Measurements from ENCODE around the gene FAM76B. TPM values are rescaled to one million over a fixed set of nuclear protein-coding genes. Genes with fewer than 3 reads are reported as not detected.
A peak's percentile ranks its signal among the peaks of the same experiment; 100 is the strongest.

The FAM76B gene
- total RNA-seq, 1 donor from 2014 or later = 19.5 TPM

DNA sequence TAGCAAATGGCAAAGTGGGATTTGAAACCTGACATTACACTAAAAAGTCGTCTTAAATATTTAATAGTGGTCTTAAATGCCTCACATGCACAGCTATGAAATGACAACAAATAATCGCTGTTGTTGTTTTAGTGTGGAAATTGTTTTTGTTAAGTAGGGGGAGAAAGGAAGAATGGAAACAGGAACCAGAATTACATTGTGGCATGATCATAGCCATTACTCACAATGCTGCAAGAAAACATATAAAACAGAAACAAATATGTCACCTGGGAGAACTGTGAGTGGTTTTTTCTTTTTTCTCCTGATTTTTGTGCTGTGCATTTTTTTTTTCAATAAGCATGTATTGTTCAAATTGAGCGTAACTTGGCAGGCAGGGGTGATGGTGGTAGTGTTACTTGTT lies 22.9 kb downstream of the FAM76B start:
- Mint-ChIP-seq H3K27me3 (ENCODE audit: low read depth) (no peaks in the 10 kb centered on the region), H3K9me3 (ENCODE audit: low read depth) (no peaks in the 10 kb centered on the region), H3K4me3 (ENCODE audit: unreplicated experiment) (no peak overlapping the region), H3K27ac (ENCODE audit: unreplicated experiment) (no peak overlapping the region), H3K36me3 (ENCODE audit: low read depth) (peaks cover 3% of the 10 kb centered on the region), H3K4me1 (ENCODE audit: low read depth) (peaks cover 10% of the 10 kb centered on the region)
- TF ChIP-seq, protein P1, sequence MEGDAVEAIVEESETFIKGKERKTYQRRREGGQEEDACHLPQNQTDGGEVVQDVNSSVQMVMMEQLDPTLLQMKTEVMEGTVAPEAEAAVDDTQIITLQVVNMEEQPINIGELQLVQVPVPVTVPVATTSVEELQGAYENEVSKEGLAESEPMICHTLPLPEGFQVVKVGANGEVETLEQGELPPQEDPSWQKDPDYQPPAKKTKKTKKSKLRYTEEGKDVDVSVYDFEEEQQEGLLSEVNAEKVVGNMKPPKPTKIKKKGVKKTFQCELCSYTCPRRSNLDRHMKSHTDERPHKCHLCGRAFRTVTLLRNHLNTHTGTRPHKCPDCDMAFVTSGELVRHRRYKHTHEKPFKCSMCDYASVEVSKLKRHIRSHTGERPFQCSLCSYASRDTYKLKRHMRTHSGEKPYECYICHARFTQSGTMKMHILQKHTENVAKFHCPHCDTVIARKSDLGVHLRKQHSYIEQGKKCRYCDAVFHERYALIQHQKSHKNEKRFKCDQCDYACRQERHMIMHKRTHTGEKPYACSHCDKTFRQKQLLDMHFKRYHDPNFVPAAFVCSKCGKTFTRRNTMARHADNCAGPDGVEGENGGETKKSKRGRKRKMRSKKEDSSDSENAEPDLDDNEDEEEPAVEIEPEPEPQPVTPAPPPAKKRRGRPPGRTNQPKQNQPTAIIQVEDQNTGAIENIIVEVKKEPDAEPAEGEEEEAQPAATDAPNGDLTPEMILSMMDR (IDR thresholded peaks at IDR 0.05) = no peak
- no peak for DNase-seq (ENCODE audit: low spot score)

DNA sequence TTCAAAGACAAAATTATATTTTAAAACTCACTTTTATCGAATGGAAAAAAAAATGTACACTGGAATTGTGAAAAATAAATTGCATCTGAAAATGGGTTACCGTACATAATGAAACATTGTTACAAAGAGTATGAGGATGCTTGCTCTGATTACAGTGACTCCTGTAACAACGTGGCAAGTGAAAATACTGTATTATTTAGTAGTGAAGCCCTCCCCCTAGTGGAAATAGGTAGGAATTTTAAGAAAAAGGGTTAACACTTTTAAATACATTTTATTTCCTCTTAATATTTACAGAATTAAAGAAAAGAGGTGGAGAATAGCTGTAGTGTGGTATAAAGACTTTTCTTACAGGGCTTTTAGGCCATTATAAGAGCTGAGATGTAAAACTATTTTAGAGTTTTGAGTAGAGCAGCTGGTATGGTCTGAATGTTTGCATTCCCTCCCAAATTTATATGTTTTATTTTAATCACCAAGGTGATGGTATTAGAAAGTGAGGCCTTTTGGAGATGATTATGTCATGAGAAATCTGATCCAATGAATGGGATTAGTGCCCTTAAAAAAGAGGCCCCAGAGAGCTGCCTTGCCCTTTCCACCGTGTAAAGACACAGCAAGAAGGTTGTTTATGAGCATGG lies 25.2 kb downstream of the FAM76B start:
- H3K4me1 Mint-ChIP-seq (ENCODE audit: low read depth) = peaks cover 12% of the 10 kb centered on the region
- H3K36me3 Mint-ChIP-seq (ENCODE audit: low read depth) = peaks cover 1% of the 10 kb centered on the region
- H3K4me3 Mint-ChIP-seq (ENCODE audit: unreplicated experiment) = no peak overlapping the region
- DNase-seq (ENCODE audit: low spot score) = no peak
- no peaks in the 10 kb centered on the region for H3K9me3 Mint-ChIP-seq (ENCODE audit: low read depth)
- H3K27me3 Mint-ChIP-seq (ENCODE audit: low read depth) = no peaks in the 10 kb centered on the region
- no peak overlapping the region for H3K27ac Mint-ChIP-seq (ENCODE audit: unreplicated experiment)
- TF ChIP-seq, protein P1 (IDR thresholded peaks at IDR 0.05) = peak; percentile 96

DNA sequence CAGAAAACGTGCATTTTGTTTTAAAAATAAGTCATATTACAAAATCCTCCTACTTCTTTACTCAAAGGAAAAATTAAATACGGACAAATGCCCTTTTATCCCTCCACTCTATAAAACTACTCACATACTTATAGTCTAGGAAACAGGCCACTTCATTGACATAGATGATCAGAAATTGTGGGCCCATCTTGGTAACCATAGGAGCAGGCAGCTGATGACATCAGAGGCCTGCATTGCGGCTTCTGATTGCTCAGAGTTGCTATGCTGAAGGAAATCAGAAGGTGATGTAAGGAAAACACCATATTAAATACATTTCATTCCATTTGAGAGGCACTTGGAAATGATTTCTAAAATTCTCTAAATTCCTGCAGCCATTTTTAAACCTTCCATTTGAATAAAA lies 27.0 kb downstream of the FAM76B start:
- no peaks in the 10 kb centered on the region for H3K36me3 Mint-ChIP-seq (ENCODE audit: low read depth)
- no peak overlapping the region for H3K4me3 Mint-ChIP-seq (ENCODE audit: unreplicated experiment)
- no peak for DNase-seq (ENCODE audit: low spot score)
- H3K27ac Mint-ChIP-seq (ENCODE audit: unreplicated experiment) = peak overlapping the region; percentile 43
- no peaks in the 10 kb centered on the region for H3K27me3 Mint-ChIP-seq (ENCODE audit: low read depth)
- H3K9me3 Mint-ChIP-seq (ENCODE audit: low read depth) = no peaks in the 10 kb centered on the region
- TF ChIP-seq, protein P1 (IDR thresholded peaks at IDR 0.05) = no peak
- peaks cover 12% of the 10 kb centered on the region for H3K4me1 Mint-ChIP-seq (ENCODE audit: low read depth)

DNA sequence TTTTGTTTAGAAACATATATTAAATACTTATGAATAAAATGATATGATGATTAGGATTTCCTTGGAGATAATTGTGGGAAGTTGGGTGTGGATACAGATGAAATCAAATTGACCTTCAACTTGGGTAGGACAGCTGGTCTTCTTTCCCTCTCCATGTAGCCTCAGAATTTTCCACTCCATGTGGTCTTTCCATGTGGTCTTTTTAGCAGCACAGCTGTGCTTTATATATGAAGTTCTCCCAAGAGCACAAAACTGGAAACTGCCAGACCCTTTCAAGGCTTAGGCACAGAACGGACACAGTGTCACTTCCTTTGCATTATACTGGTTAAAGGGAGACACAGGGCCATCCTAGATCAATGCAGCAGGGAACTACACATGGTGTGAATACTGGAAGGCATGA lies 28.6 kb downstream of the FAM76B start:
- H3K36me3 Mint-ChIP-seq (ENCODE audit: low read depth) = no peaks in the 10 kb centered on the region
- DNase-seq (ENCODE audit: low spot score) = no peak
- no peak overlapping the region for H3K4me3 Mint-ChIP-seq (ENCODE audit: unreplicated experiment)
- H3K9me3 Mint-ChIP-seq (ENCODE audit: low read depth) = no peaks in the 10 kb centered on the region
- peaks cover 12% of the 10 kb centered on the region for H3K4me1 Mint-ChIP-seq (ENCODE audit: low read depth)
- no peaks in the 10 kb centered on the region for H3K27me3 Mint-ChIP-seq (ENCODE audit: low read depth)
- TF ChIP-seq, protein P1 (IDR thresholded peaks at IDR 0.05) = no peak
- H3K27ac Mint-ChIP-seq (ENCODE audit: unreplicated experiment) = no peak overlapping the region

DNA sequence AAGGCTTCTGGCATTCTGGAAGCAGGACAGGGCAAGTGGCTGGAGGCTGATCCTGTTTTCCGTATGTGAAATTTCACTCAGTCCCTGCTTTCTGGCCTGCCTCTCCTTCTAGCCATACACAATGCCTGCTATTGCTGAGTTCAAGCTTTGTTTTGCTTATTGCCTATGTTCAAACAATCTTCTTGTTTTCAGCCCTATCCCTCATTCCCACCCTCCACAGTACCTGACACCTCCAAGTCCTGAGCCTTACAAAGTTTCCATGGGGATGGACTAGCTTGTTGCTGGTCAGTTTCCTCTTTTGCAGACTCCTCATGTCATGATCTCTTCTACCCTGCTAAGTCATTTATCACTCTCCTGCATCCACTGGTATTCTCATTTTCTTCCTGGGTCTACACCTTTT lies 38.1 kb downstream of the FAM76B start:
- TF ChIP-seq, protein P1 (IDR thresholded peaks at IDR 0.05) = no peak
- peaks cover 4% of the 10 kb centered on the region for H3K27me3 Mint-ChIP-seq (ENCODE audit: low read depth)
- peaks cover 4% of the 10 kb centered on the region for H3K4me1 Mint-ChIP-seq (ENCODE audit: low read depth)
- no peak for DNase-seq (ENCODE audit: low spot score)
- no peaks in the 10 kb centered on the region for H3K36me3 Mint-ChIP-seq (ENCODE audit: low read depth)
- H3K27ac Mint-ChIP-seq (ENCODE audit: unreplicated experiment) = no peak overlapping the region
- no peak overlapping the region for H3K4me3 Mint-ChIP-seq (ENCODE audit: unreplicated experiment)
- H3K9me3 Mint-ChIP-seq (ENCODE audit: low read depth) = no peaks in the 10 kb centered on the region

Data from chondrocyte (in vitro differentiated cells).